Astrocyte (in vitro differentiated cells and primary cell): Measurements from ENCODE around the gene BMPER. TPM values are rescaled to one million over a fixed set of nuclear protein-coding genes. Genes with fewer than 3 reads are reported as not detected.

ENCODE experiments used
- DNase-seq: peaks from one replicate; pipeline ENCODE4 v3.0.0-alpha.2; 2010; ENCODE audit warnings: low read depth
- FAIRE-seq: peaks from 2 replicates; lab custom pipeline; 2011; peaks lifted over from hg19 to GRCh38; lab: Jason Lieb, UNC
- H2AFZ ChIP-seq: 2 replicates; pipeline ENCODE4 v1.6.0; 2012; ENCODE audit warnings: low read depth, low read length, inconsistent platforms
- H3K27ac ChIP-seq: 2 replicates; pipeline ENCODE4 v1.5.1; 2011; ENCODE audit warnings: low read depth, low read length, inconsistent platforms
- H3K27me3 ChIP-seq: 2 replicates; pipeline ENCODE4 v1.6.0; 2011; ENCODE audit warnings: low read length, inconsistent platforms; ENCODE audit not compliant: insufficient read depth
- H3K36me3 ChIP-seq: 2 replicates; pipeline ENCODE4 v1.5.1; 2011; ENCODE audit warnings: low read length, inconsistent platforms; ENCODE audit not compliant: insufficient read depth
- H3K4me1 ChIP-seq: 2 replicates; pipeline ENCODE4 v1.5.1; 2011; ENCODE audit warnings: low read length, inconsistent platforms; ENCODE audit not compliant: insufficient read depth
- H3K4me2 ChIP-seq: 2 replicates; pipeline ENCODE4 v1.6.0; 2012; ENCODE audit warnings: low read length, inconsistent platforms
- H3K4me3 ChIP-seq: 2 replicates; pipeline ENCODE4 v1.5.1; 2011; ENCODE audit warnings: low read depth, mild to moderate bottlenecking, low read length, inconsistent platforms; ENCODE audit not compliant: insufficient read depth
- H3K79me2 ChIP-seq: 2 replicates; pipeline ENCODE4 v1.6.0; 2012; ENCODE audit warnings: mild to moderate bottlenecking, low read length, inconsistent platforms; ENCODE audit not compliant: insufficient read depth
- H3K9ac ChIP-seq: 2 replicates; pipeline ENCODE4 v1.6.0; 2012; ENCODE audit warnings: mild to moderate bottlenecking, low read length, inconsistent platforms
- H3K9me3 ChIP-seq: 2 replicates; pipeline ENCODE4 v1.5.1; 2012; ENCODE audit warnings: low read depth, mild to moderate bottlenecking, low read length, inconsistent platforms; ENCODE audit not compliant: insufficient read depth
- H4K20me1 ChIP-seq: 2 replicates; pipeline ENCODE4 v1.6.0; 2012; ENCODE audit warnings: low read length, inconsistent platforms; ENCODE audit not compliant: insufficient read depth
- H3K27ac Mint-ChIP-seq: one replicate; pipeline ENCODE4 v1.8.0; 2021; ENCODE audit warnings: mild to moderate bottlenecking, mixed read lengths; ENCODE audit not compliant: unreplicated experiment
- H3K27me3 Mint-ChIP-seq: one replicate; pipeline ENCODE4 v1.8.0; 2021; ENCODE audit warnings: low read depth, mixed read lengths; ENCODE audit not compliant: unreplicated experiment
- H3K36me3 Mint-ChIP-seq: one replicate; pipeline ENCODE4 v1.8.0; 2021; ENCODE audit warnings: low read depth, mixed read lengths; ENCODE audit not compliant: unreplicated experiment
- H3K4me1 Mint-ChIP-seq: one replicate; pipeline ENCODE4 v1.8.0; 2021; ENCODE audit warnings: low read depth, mixed read lengths; ENCODE audit not compliant: unreplicated experiment
- H3K4me3 Mint-ChIP-seq: one replicate; pipeline ENCODE4 v1.8.0; 2021; ENCODE audit warnings: mild to moderate bottlenecking, moderate library complexity, mixed read lengths; ENCODE audit not compliant: unreplicated experiment
- H3K9me3 Mint-ChIP-seq: one replicate; pipeline ENCODE4 v1.8.0; 2021; ENCODE audit warnings: mild to moderate bottlenecking, mixed read lengths; ENCODE audit not compliant: unreplicated experiment
- EZH2 ChIP-seq: IDR thresholded peaks from 2 replicates; pipeline ENCODE4 v1.6.1; 2012; ENCODE audit warnings: mild to moderate bottlenecking, low read length, inconsistent platforms; ENCODE audit not compliant: insufficient read depth
- total RNA-seq: library from RNA; stranded (reverse); gene quantifications from 2 replicates; pipeline ENCODE4 v1.2.1, GENCODE V29; 2021
- TF ChIP-seq, protein P1 (sequence below): IDR thresholded peaks from 2 replicates; pipeline ENCODE4 v1.5.1; 2011; ENCODE audit warnings: low read depth, mild to moderate bottlenecking, inconsistent platforms, low read length, moderate library complexity; ENCODE audit not compliant: insufficient read depth

Gene BMPER
- total RNA-seq, 1 donor from 2014 or later, result 4.4 TPM

- peaks cover 4% of the 10 kb centered on the region for H3K27me3 Mint-ChIP-seq
- Histone ChIP-seq H3K9ac (no peak overlapping the region), H3K4me2 (no peak overlapping the region), H3K27ac (no peak overlapping the region), H2AFZ (no peak overlapping the region), H4K20me1 (no peaks in the 10 kb centered on the region), H3K36me3 (no peaks in the 10 kb centered on the region), H3K27me3 (no peaks in the 10 kb centered on the region), H3K4me3 (no peak overlapping the region), H3K9me3 (no peaks in the 10 kb centered on the region), H3K79me2 (no peaks in the 10 kb centered on the region), H3K4me1 (peaks cover 14% of the 10 kb centered on the region)
- H3K9me3 Mint-ChIP-seq, result peaks cover 7% of the 10 kb centered on the region
- H3K4me3 Mint-ChIP-seq, result no peak overlapping the region
- peaks cover 4% of the 10 kb centered on the region for H3K36me3 Mint-ChIP-seq
- H3K27ac Mint-ChIP-seq, result no peak overlapping the region
- DNase-seq (no peak), FAIRE-seq (no peak)
- peaks cover 24% of the 10 kb centered on the region for H3K4me1 Mint-ChIP-seq
- TF ChIP-seq EZH2, result no peak
- TF ChIP-seq, protein P1, sequence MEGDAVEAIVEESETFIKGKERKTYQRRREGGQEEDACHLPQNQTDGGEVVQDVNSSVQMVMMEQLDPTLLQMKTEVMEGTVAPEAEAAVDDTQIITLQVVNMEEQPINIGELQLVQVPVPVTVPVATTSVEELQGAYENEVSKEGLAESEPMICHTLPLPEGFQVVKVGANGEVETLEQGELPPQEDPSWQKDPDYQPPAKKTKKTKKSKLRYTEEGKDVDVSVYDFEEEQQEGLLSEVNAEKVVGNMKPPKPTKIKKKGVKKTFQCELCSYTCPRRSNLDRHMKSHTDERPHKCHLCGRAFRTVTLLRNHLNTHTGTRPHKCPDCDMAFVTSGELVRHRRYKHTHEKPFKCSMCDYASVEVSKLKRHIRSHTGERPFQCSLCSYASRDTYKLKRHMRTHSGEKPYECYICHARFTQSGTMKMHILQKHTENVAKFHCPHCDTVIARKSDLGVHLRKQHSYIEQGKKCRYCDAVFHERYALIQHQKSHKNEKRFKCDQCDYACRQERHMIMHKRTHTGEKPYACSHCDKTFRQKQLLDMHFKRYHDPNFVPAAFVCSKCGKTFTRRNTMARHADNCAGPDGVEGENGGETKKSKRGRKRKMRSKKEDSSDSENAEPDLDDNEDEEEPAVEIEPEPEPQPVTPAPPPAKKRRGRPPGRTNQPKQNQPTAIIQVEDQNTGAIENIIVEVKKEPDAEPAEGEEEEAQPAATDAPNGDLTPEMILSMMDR, result no peak
Observed at GRCh38 chr7:34130558-34131295, 225.4 kb downstream of the BMPER start.

DNA sequence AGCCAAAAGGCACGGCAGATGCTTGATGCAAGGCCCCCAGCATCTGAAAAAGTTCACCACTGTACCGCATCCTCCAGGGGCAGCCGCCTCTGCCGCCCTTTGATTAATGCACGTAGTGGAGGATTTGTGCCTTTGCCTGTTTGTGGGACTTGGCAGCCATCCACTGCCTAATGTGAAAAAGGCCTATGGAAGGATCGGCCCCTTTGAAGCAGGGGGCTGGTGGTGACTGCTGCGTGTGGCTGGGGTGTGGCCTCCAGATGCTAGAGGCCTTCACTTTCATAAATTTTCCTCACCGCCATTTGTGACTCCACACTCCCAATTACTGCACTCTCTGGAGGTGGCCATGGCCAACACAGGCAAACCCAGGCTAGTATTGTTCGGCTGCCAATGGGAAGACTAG is 226.0 kb downstream of the BMPER start:
- no peak overlapping the region for H2AFZ ChIP-seq
- TF ChIP-seq EZH2, result no peak
- TF ChIP-seq, protein P1, result no peak
- H3K27me3 Mint-ChIP-seq, result peaks cover 4% of the 10 kb centered on the region
- FAIRE-seq (no peak), DNase-seq (peak; percentile 31)
- H4K20me1 ChIP-seq, result no peaks in the 10 kb centered on the region
- no peak overlapping the region for H3K4me3 ChIP-seq
- H3K27ac Mint-ChIP-seq, result no peak overlapping the region
- no peaks in the 10 kb centered on the region for H3K36me3 Mint-ChIP-seq
- no peaks in the 10 kb centered on the region for H3K27me3 ChIP-seq
- no peak overlapping the region for H3K9ac ChIP-seq
- no peak overlapping the region for H3K4me2 ChIP-seq
- H3K27ac ChIP-seq, result no peak overlapping the region
- peaks cover 24% of the 10 kb centered on the region for H3K4me1 Mint-ChIP-seq
- H3K9me3 ChIP-seq, result no peaks in the 10 kb centered on the region
- H3K79me2 ChIP-seq, result no peaks in the 10 kb centered on the region
- peaks cover 14% of the 10 kb centered on the region for H3K4me1 ChIP-seq
- H3K9me3 Mint-ChIP-seq, result peaks cover 3% of the 10 kb centered on the region
- no peaks in the 10 kb centered on the region for H3K36me3 ChIP-seq
- no peak overlapping the region for H3K4me3 Mint-ChIP-seq

- H3K27ac Mint-ChIP-seq, result peak overlapping the region; percentile 94
Observed at GRCh38 chr7:34133356-34133982, 228.1 kb downstream of the BMPER start.

More at GRCh38 chr7:34133356-34133982, 228.1 kb downstream of the BMPER start:
- Mint-ChIP-seq H3K36me3 (no peaks in the 10 kb centered on the region), H3K27me3 (peaks cover 4% of the 10 kb centered on the region), H3K9me3 (peaks cover 3% of the 10 kb centered on the region), H3K4me1 (peaks cover 24% of the 10 kb centered on the region), H3K4me3 (no peak overlapping the region)
- no peaks in the 10 kb centered on the region for H4K20me1 ChIP-seq
- H3K4me1 ChIP-seq, result peaks cover 14% of the 10 kb centered on the region
- DNase-seq, result peak; percentile 94
- H3K9me3 ChIP-seq, result no peaks in the 10 kb centered on the region
- FAIRE-seq, result peak; percentile 85
- H3K27me3 ChIP-seq, result no peaks in the 10 kb centered on the region
- H3K4me3 ChIP-seq, result peak overlapping the region; percentile 12
- peak overlapping the region; percentile 76 for H3K9ac ChIP-seq
- no peaks in the 10 kb centered on the region for H3K79me2 ChIP-seq
- H3K27ac ChIP-seq, result peak overlapping the region; percentile 85
- TF ChIP-seq, protein P1, result no peak
- no peaks in the 10 kb centered on the region for H3K36me3 ChIP-seq
- H2AFZ ChIP-seq, result peak overlapping the region; percentile 44
- H3K4me2 ChIP-seq, result peak overlapping the region; percentile 80
